ENCODE measurements around the gene KIRREL2. TPM values are rescaled to one million over a fixed set of nuclear protein-coding genes. Genes with fewer than 3 reads are reported as not detected.

The KIRREL2 gene
- total RNA-seq, 1 experiment from 2014 or later = 3.1 TPM

DNA sequence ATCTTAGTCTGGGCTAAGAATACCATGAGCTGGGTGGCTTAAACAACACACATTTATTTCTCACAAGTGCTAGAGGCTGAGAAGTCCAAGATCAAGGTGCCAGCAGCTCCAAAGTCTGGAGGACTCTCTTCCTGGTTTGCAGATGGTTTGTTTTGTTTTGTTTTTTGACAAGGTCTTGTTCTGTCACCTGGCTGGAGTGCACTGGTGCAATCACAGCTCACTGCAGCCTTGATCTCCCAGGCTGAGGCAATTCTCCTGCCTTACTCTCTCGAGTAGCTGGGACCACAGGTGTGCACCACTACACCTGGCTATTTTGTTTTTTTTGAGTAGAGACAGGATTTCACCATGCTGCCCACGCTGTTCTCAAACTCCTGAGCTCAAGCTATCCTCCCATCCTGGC, 27.2 kb downstream of the KIRREL2 start:
- no peak overlapping the region for H3K9ac ChIP-seq (ENCODE audit: extremely low read depth, insufficient read length, low read length)
- no peak overlapping the region for H4K91ac ChIP-seq (ENCODE audit: insufficient read length, low read depth, low read length)
- no peak overlapping the region for H3K23ac ChIP-seq (ENCODE audit: insufficient read length, low read depth, low read length)
- no peak overlapping the region for H2BK5ac ChIP-seq (ENCODE audit: insufficient read length, low read length)
- no peak overlapping the region for H2AFZ ChIP-seq (ENCODE audit: low read length)
- no peak overlapping the region for H3T11ph ChIP-seq (ENCODE audit: low read length)
- no peak for TF ChIP-seq CTCF (conservative IDR thresholded peaks at IDR 0.05)
- no peak for DNase-seq
- no peaks in the 10 kb centered on the region for H3K9me3 ChIP-seq (ENCODE audit: control insufficient read depth, low read depth, low read length)
- H4K20me1 ChIP-seq (ENCODE audit: control insufficient read depth, insufficient read depth, insufficient read length) = no peaks in the 10 kb centered on the region
- Mint-ChIP-seq H3K4me1 (peaks cover 6 to 12% of the 10 kb centered on the region in 2 experiments), H3K36me3 (ENCODE audit: insufficient read depth in 1 of 3, low read depth in 3 of 3) (peaks cover 14 to 30% (median 23%) of the 10 kb centered on the region in 3 experiments), H3K4me3 (no peak overlapping the region), H3K27ac (no peak overlapping the region), H3K27me3 (ENCODE audit: low read depth) (peaks cover 6% of the 10 kb centered on the region), H3K9me3 (no peaks in the 10 kb centered on the region; a peak in 1 of 5 replicates)
- H3K14ac ChIP-seq (ENCODE audit: insufficient read depth, low read length) = no peak overlapping the region
- H2BK12ac ChIP-seq (ENCODE audit: insufficient read length, low read depth, low read length) = no peak overlapping the region
- H2BK15ac ChIP-seq (ENCODE audit: low read depth, low read length) = no peak overlapping the region
- H3K4me1 ChIP-seq (ENCODE audit: insufficient read depth, low read length) = peaks cover 2% of the 10 kb centered on the region; the same call in 1 of the 2 replicates
- no peak overlapping the region for H3K4ac ChIP-seq (ENCODE audit: low read depth, low read length)
- no peak overlapping the region for H3K4me2 ChIP-seq (ENCODE audit: insufficient read depth, insufficient read length, low read length)
- no peak overlapping the region for H4K8ac ChIP-seq (replicated peaks; ENCODE audit: insufficient read length, low read depth, low read length)
- no peak overlapping the region for H3K56ac ChIP-seq (ENCODE audit: insufficient read length, low read depth, low read length)
- no peaks in the 10 kb centered on the region for H3K27me3 ChIP-seq (ENCODE audit: insufficient read depth, low read length)
- WGBS (ENCODE audit: extremely low coverage, insufficient read length, low lambda C conversion rate) = no CpG with 5 or more reads among the region's 2 CpGs
- no peak overlapping the region for H2AK5ac ChIP-seq (ENCODE audit: insufficient read length, low read length)
- no peak overlapping the region for H3K27ac ChIP-seq (ENCODE audit: insufficient read length, low read depth, low read length)
- H3K79me1 ChIP-seq (ENCODE audit: insufficient read depth, low read depth, low read length, poor library complexity, severe bottlenecking) = no peaks in the 10 kb centered on the region
- H3K23me2 ChIP-seq (ENCODE audit: insufficient read length, low read depth, low read length, poor library complexity, severe bottlenecking) = no peaks in the 10 kb centered on the region
- no peak overlapping the region for H2BK20ac ChIP-seq (ENCODE audit: low read depth, low read length, poor library complexity, severe bottlenecking)
- no peaks in the 10 kb centered on the region for H3K79me2 ChIP-seq (ENCODE audit: insufficient read depth, low read length)
- H3K18ac ChIP-seq (ENCODE audit: insufficient read length, low read depth, low read length) = no peak overlapping the region
- H2BK120ac ChIP-seq (ENCODE audit: low read depth, low read length, poor library complexity, severe bottlenecking) = no peak overlapping the region
- no peak overlapping the region for H4K5ac ChIP-seq (ENCODE audit: insufficient read length, low read depth, low read length)
